ENCODE results near the gene CTXND1.
A peak's percentile ranks its signal among the peaks of the same experiment; 100 is the strongest.
"Not testable (repeated sequence)": the region's sequence is repeated elsewhere in the genome, so short reads cannot be mapped to it uniquely, and the experiment has no call there.

The CTXND1 gene

DNA sequence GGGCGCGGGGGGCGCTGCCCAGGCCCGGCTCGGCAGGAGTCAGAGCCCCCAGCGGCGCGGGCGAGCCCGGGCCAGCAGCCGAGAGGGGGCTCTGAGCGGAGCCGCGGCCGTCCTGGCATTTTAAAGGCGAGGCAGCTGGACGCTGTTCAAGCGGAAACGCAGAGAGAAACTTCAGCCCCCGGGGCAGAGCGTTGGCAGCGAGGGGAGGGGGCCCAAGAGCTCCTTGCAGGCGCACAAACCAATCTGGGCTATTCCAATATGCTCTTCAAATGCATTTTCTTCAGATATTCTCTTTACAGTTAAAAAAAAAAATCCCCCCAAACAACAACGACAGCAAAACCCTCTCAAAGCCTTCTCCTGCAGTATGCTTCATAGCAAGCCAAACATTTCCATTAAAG, at the start of gene CTXND1:
CTXND1 (minus strand) TSS at position 93 of the 398 bp plus-strand sequence. CDS start 50,264 bp downstream, outside the sequence.
- FAIRE-seq (no peak), DNase-seq (ENCODE audit: insufficient read length, low spot score) (no peak)
- TF ChIP-seq POLR2A (IDR thresholded peaks at IDR 0.05; ENCODE audit: low read depth, low read length) = no peak

GRCh38 chr15:80301472-80301871, 49.5 kb upstream of the CTXND1 start:
- TF ChIP-seq POLR2A (IDR thresholded peaks at IDR 0.05; ENCODE audit: low read depth, low read length) = no peak
- DNase-seq (ENCODE audit: insufficient read length, low spot score) = no peak
- no peak for FAIRE-seq

DNA sequence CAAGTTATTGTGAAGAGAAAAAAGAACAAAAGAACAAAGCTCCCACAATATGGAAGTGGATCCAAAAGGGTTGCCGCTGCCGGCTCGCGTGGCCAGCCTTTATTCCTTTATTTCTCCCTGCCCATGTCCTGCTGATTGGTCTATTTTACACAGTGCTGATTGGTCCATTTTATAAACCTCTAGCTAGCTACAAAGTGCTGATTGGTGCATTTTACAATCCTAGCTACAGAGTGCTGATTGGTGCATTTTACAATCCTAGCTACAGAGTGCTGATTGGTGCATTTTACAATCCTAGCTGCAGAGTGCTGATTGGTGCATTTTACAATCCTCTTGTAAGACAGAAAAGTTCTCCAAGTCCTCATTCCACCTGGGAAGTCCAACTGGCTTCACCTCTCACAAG, 43.8 kb upstream of the CTXND1 start:
- DNase-seq (ENCODE audit: insufficient read length, low spot score); FAIRE-seq: not testable (repeated sequence)

DNA sequence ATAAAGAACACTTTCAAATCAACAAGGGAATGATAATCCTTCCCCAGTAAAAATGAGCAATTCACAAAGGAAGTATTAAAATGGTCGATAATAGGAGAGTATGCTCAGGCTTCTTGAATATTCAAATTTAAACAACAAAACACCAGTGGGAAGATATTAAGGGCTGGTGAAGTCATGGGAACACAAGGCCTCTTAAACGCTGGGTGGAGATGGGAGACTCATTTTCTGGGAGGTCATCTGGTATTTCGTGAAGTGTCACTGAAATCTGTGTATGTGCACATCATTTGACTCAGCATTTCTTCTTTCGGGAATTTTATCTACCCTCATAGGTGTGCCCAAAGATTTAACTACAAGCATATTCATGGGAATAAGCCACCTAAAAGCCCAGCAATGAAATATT, 40.1 kb upstream of the CTXND1 start:
- DNase-seq (ENCODE audit: insufficient read length, low spot score) (no peak), FAIRE-seq (no peak)
- no peak for TF ChIP-seq POLR2A (IDR thresholded peaks at IDR 0.05; ENCODE audit: low read depth, low read length)

DNA sequence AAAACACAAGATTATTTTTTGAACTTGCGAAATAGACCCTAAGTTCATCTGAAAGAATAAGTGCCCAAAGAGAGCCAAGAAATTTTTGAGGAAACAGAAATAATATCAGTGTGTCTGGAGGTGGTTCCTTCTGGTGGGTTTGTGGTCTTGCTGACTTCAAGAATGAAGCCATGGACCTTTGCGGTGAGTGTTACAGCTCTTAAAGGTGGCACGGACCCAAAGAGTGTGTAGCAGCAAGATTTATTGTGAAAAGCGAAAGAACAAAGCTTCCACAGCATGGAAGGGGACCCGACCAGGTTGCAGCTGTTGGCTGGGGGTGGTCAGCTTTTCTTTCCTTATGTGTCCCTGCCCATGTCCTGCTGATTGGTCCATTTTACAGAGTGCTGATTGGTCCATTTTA, 38.9 kb upstream of the CTXND1 start:
- not testable (repeated sequence) for DNase-seq (ENCODE audit: insufficient read length, low spot score); FAIRE-seq

GRCh38 chr15:80289528-80290495, 37.8 kb upstream of the CTXND1 start:
- DNase-seq (ENCODE audit: insufficient read length, low spot score) (no peak), FAIRE-seq (no peak)
- TF ChIP-seq POLR2A (IDR thresholded peaks at IDR 0.05; ENCODE audit: low read depth, low read length) = no peak

GRCh38 chr15:80288131-80288530, 36.1 kb upstream of the CTXND1 start:
- DNase-seq (ENCODE audit: insufficient read length, low spot score) = no peak
- no peak for TF ChIP-seq POLR2A (IDR thresholded peaks at IDR 0.05; ENCODE audit: low read depth, low read length)
- FAIRE-seq = no peak

DNA sequence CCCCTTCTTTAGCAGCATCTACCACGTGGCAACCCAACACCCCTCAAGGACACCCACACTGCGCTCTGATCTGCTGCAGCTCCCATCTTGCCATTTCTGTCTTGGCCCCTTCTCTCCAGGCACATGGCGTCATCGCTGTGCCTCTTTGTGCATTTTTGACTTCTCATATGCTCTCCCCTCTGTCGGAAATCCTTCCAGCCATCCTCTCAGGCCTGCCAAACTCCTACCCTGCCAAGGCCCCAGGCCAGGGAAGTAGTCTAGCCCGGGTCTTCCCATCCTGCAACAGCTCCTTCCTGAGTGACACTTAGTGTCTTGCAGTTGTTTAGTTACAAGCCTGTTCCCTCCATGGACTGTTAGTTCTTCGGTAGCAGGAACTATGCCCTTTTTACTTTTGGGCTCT, 34.0 kb upstream of the CTXND1 start:
- no peak for FAIRE-seq
- no peak for TF ChIP-seq POLR2A (IDR thresholded peaks at IDR 0.05; ENCODE audit: low read depth, low read length)

GRCh38 chr15:80285379-80285778, 33.4 kb upstream of the CTXND1 start:
- no peak for TF ChIP-seq POLR2A (IDR thresholded peaks at IDR 0.05; ENCODE audit: low read depth, low read length)
- no peak for FAIRE-seq
- no peak for DNase-seq (ENCODE audit: insufficient read length, low spot score)

More for the DNA sequence above, 34.0 kb upstream of the CTXND1 start:
- no peak for DNase-seq (ENCODE audit: insufficient read length, low spot score)

GRCh38 chr15:80283531-80283930, 31.5 kb upstream of the CTXND1 start:
- FAIRE-seq = no peak
- no peak for DNase-seq (ENCODE audit: insufficient read length, low spot score)
- no peak for TF ChIP-seq POLR2A (IDR thresholded peaks at IDR 0.05; ENCODE audit: low read depth, low read length)

DNA sequence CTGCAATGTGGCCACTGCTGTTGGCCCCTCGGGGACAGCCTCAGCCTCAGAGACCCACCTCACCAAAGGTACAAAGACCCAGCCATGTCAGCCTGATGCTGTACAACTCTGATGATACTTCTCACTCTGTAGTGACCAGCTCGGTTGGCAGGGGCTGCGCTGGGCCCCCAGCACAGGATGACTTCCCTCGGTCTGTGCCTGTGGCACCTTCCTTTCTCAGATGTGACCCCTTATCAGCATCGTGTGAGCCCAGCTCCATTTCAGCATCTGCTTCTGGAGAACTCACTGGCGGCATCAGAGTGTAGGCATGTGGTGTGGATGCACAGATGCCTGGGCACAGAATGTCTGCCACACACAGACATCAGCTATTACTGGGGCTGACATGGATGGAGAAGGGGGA, 25.1 kb upstream of the CTXND1 start:
- FAIRE-seq = no peak
- TF ChIP-seq POLR2A (IDR thresholded peaks at IDR 0.05; ENCODE audit: low read depth, low read length) = no peak

DNA sequence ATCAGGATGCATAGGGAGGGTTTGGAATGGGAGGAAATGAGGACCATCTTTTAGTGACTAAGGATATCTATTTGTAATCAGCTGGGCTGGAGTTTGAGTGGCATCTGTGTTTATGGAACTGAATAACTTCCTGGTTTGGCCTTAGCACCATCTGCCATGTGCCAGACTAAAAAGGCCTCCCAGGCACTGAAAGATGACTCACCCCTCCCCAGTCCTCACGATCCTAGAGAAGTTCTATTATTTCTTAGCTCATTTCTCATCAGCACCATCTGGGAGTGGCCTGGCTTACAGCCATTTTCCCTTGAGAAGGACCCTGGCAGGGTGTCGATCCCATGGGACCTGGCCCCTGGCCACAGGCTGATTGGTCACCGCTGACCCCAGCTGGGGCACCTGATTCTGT, 23.9 kb upstream of the CTXND1 start:
- DNase-seq (ENCODE audit: insufficient read length, low spot score) (peak; percentile 13), FAIRE-seq (no peak)
- no peak for TF ChIP-seq POLR2A (IDR thresholded peaks at IDR 0.05; ENCODE audit: low read depth, low read length)

More for the DNA sequence above, 25.1 kb upstream of the CTXND1 start:
- no peak for DNase-seq (ENCODE audit: insufficient read length, low spot score)

DNA sequence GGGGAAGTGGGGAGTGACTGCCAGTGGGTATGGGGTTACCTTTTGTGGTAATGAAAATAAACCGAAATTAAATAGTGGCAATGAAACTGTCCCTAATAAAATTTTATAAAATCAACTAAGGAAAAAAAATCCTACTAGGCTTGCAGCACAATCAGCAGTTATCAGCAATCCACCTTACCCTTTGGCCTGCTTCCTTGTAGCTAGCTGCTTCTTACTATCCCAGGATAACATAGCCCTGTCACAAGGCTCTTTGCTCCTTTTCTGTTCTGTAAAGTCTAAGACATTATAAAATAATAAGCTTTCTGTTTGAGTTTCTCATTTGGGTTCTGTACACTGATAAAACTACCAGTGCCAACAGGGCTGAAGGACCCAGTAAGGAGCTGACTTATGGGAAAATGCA, 23.0 kb upstream of the CTXND1 start:
- no peak for TF ChIP-seq POLR2A (IDR thresholded peaks at IDR 0.05; ENCODE audit: low read depth, low read length)
- DNase-seq (ENCODE audit: insufficient read length, low spot score) (no peak), FAIRE-seq (no peak)

GRCh38 chr15:80274554-80274953, 22.5 kb upstream of the CTXND1 start:
- DNase-seq (ENCODE audit: insufficient read length, low spot score) (no peak), FAIRE-seq (no peak)
- no peak for TF ChIP-seq POLR2A (IDR thresholded peaks at IDR 0.05; ENCODE audit: low read depth, low read length)

GRCh38 chr15:80272987-80273386, 21.0 kb upstream of the CTXND1 start:
- no peak for DNase-seq (ENCODE audit: insufficient read length, low spot score)
- no peak for FAIRE-seq
- no peak for TF ChIP-seq POLR2A (IDR thresholded peaks at IDR 0.05; ENCODE audit: low read depth, low read length)
